ENCODE measurements around the gene ZBED5. TPM values are rescaled to one million over a fixed set of nuclear protein-coding genes. Genes with fewer than 3 reads are reported as not detected.
"Not testable (repeated sequence)": the region's sequence is repeated elsewhere in the genome, so short reads cannot be mapped to it uniquely, and the experiment has no call there.

Gene ZBED5
- total RNA-seq, 2 experiments from 2014 or later: 71.1 to 72.0 TPM

DNA sequence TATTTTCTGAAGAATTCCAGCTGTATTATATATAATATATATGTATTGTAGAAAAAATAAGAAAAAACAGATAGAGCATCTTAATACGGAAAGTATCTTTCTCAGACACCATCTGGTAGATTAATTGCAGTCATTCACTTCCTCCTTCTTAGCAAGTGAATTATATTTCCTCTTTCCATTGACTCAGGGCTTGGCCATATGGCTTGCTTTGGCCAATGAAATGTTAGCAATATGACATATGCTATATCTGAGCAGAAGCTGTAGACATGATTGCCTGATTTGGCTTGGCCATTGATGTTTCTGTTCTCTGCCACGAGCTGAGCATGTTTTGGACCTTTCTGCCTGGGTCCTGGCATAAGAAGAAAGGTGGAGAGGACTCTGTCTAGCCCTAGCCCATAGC lies 34.4 kb upstream of the ZBED5 start:
- CTCF ChIA-PET: no interaction called here
- no peaks in the 10 kb centered on the region for H3K27me3 ChIP-seq (ENCODE audit: control insufficient read depth in 1 of 2, insufficient read depth in 2 of 2, low read length in 2 of 2)
- Mint-ChIP-seq H3K9me3 (peaks cover 3% of the 10 kb centered on the region), H3K27ac (no peak overlapping the region), H3K4me1 (ENCODE audit: low read depth) (no peaks in the 10 kb centered on the region), H3K36me3 (ENCODE audit: low read depth) (no peaks in the 10 kb centered on the region), H3K27me3 (no peaks in the 10 kb centered on the region), H3K4me3 (no peak overlapping the region)
- no peaks in the 10 kb centered on the region for H3K36me3 ChIP-seq (ENCODE audit: insufficient read depth, low read length)
- H3K4me1 ChIP-seq (ENCODE audit: insufficient read depth, low read length): no peaks in the 10 kb centered on the region
- no peak overlapping the region for H3K27ac ChIP-seq (ENCODE audit: low read depth in 1 of 2, low read length in 2 of 2)
- POLR2A ChIA-PET: no interaction called here
- no peaks in the 10 kb centered on the region for H3K9me3 ChIP-seq (ENCODE audit: control insufficient read depth in 1 of 2, insufficient read depth in 1 of 2, low read length in 2 of 2)
- TF ChIP-seq, protein P1, sequence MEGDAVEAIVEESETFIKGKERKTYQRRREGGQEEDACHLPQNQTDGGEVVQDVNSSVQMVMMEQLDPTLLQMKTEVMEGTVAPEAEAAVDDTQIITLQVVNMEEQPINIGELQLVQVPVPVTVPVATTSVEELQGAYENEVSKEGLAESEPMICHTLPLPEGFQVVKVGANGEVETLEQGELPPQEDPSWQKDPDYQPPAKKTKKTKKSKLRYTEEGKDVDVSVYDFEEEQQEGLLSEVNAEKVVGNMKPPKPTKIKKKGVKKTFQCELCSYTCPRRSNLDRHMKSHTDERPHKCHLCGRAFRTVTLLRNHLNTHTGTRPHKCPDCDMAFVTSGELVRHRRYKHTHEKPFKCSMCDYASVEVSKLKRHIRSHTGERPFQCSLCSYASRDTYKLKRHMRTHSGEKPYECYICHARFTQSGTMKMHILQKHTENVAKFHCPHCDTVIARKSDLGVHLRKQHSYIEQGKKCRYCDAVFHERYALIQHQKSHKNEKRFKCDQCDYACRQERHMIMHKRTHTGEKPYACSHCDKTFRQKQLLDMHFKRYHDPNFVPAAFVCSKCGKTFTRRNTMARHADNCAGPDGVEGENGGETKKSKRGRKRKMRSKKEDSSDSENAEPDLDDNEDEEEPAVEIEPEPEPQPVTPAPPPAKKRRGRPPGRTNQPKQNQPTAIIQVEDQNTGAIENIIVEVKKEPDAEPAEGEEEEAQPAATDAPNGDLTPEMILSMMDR (IDR thresholded peaks at IDR 0.05): no peak
- H3K4me3 ChIP-seq (ENCODE audit: low read length): no peak overlapping the region
- intact Hi-C loops (cut with DNase I, micrococcal nuclease): no loop called here
- peak in 2 of 14 experiments; percentile 21 to 34 for DNase-seq
- ATAC-seq (ENCODE audit: poor library complexity): no peak

DNA sequence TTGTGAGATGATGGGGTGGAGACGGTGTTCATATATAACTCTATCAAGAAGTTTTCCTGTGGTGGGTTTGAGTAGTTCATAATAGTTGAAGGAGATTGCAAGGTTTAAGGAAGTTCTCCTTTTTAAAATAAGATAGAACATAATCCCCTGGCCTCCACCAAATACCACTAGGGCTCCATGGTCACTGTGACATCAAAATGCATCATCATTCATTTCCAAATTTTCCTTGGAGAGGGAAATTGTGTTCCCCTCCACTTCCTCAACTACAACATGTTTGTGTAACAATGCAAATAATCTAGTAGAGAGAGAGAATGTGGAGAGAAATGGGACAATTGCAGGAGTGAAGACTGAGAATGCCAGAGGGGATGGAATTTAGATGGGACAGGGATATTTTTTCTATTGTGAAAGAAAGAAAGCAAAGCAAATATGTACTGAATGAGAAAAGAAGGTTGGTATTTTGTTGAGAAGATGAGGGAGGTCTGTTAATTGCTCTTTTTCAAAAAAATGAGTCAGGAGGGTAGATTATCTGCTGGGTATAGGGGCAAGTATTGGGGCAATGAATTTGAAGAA lies 33.4 kb upstream of the ZBED5 start:
- no peaks in the 10 kb centered on the region for H3K4me1 Mint-ChIP-seq (ENCODE audit: low read depth)
- DNase-seq (no peak), ATAC-seq (ENCODE audit: poor library complexity) (no peak)
- H3K27ac Mint-ChIP-seq: no peak overlapping the region
- ChIA-PET CTCF (no interaction called here), POLR2A (no interaction called here)
- Histone ChIP-seq H3K27me3 (ENCODE audit: control insufficient read depth in 1 of 2, insufficient read depth in 2 of 2, low read length in 2 of 2) (no peaks in the 10 kb centered on the region), H3K4me1 (ENCODE audit: insufficient read depth, low read length) (no peaks in the 10 kb centered on the region), H3K36me3 (ENCODE audit: insufficient read depth, low read length) (no peaks in the 10 kb centered on the region), H3K4me3 (ENCODE audit: low read length) (no peak overlapping the region), H3K27ac (ENCODE audit: low read depth in 1 of 2, low read length in 2 of 2) (no peak overlapping the region), H3K9me3 (ENCODE audit: control insufficient read depth in 1 of 2, insufficient read depth in 1 of 2, low read length in 2 of 2) (no peaks in the 10 kb centered on the region)
- TF ChIP-seq, protein P1 (IDR thresholded peaks at IDR 0.05): no peak
- no peaks in the 10 kb centered on the region for H3K36me3 Mint-ChIP-seq (ENCODE audit: low read depth)
- H3K4me3 Mint-ChIP-seq: no peak overlapping the region
- H3K27me3 Mint-ChIP-seq: no peaks in the 10 kb centered on the region
- peaks cover 4% of the 10 kb centered on the region for H3K9me3 Mint-ChIP-seq
- intact Hi-C loops (cut with DNase I, micrococcal nuclease): no loop called here

DNA sequence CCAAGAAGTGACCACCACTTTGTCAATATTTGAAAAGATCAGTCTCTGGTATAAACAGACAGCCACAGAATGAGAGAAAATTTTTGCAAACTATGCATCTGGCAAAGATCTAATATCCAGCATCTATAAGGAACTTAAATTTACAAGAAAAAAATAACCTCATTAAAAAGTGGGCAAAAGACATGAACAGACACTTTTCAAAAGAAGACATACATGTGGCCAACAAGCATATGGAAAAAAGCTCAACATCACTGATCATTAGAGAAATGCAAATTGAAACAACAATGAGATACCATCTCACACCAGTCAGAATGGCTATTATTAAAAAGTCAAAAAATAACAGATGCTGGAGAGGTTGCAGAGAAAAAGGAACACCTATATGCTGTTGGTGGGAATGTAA lies 32.2 kb upstream of the ZBED5 start:
- H3K27ac Mint-ChIP-seq; POLR2A ChIA-PET; H3K4me3 Mint-ChIP-seq; H3K27me3 Mint-ChIP-seq; ATAC-seq (ENCODE audit: poor library complexity); H3K4me1 Mint-ChIP-seq (ENCODE audit: low read depth); intact Hi-C loops (cut with DNase I, micrococcal nuclease); H3K9me3 ChIP-seq (ENCODE audit: control insufficient read depth in 1 of 2, insufficient read depth in 1 of 2, low read length in 2 of 2); H3K4me1 ChIP-seq (ENCODE audit: insufficient read depth, low read length); H3K27me3 ChIP-seq (ENCODE audit: control insufficient read depth in 1 of 2, insufficient read depth in 2 of 2, low read length in 2 of 2); H3K36me3 Mint-ChIP-seq (ENCODE audit: low read depth); H3K9me3 Mint-ChIP-seq; H3K36me3 ChIP-seq (ENCODE audit: insufficient read depth, low read length); DNase-seq; H3K27ac ChIP-seq (ENCODE audit: low read depth in 1 of 2, low read length in 2 of 2); H3K4me3 ChIP-seq (ENCODE audit: low read length): not testable (repeated sequence)
- CTCF ChIA-PET: interaction anchor here (1.3 kb wide), 1 partner anchor 12 kb away, joined by 3 read pairs; no protein-coding TSS in a partner anchor

DNA sequence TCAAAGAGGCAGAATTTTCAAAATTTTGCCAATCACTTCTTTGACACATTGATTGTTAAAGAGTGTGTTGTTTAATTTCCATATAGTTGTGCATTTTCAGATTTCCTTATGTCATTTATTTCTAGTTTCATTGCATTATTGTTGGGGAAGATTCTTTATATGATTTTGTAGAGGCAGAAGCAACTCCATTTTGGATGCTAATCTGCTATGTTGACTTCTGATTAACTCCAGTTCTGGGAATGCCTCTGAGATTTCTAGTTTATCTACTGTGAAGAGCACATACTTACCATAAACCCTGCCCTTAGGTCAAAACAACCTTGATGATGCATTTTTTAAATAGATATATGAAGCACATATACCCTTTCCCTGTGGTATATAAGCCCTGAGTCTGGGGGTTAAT lies 29.5 kb upstream of the ZBED5 start:
- Mint-ChIP-seq H3K4me1 (ENCODE audit: low read depth) (no peaks in the 10 kb centered on the region), H3K27ac (no peak overlapping the region), H3K27me3 (no peaks in the 10 kb centered on the region), H3K36me3 (ENCODE audit: low read depth) (no peaks in the 10 kb centered on the region), H3K9me3 (peaks cover 10% of the 10 kb centered on the region), H3K4me3 (no peak overlapping the region)
- TF ChIP-seq, protein P1 (IDR thresholded peaks at IDR 0.05): no peak
- ATAC-seq (ENCODE audit: poor library complexity): no peak
- Histone ChIP-seq H3K27ac (ENCODE audit: low read depth in 1 of 2, low read length in 2 of 2) (no peak overlapping the region), H3K27me3 (ENCODE audit: control insufficient read depth in 1 of 2, insufficient read depth in 2 of 2, low read length in 2 of 2) (no peaks in the 10 kb centered on the region), H3K4me3 (ENCODE audit: low read length) (no peak overlapping the region), H3K4me1 (ENCODE audit: insufficient read depth, low read length) (no peaks in the 10 kb centered on the region), H3K36me3 (ENCODE audit: insufficient read depth, low read length) (no peaks in the 10 kb centered on the region), H3K9me3 (ENCODE audit: control insufficient read depth in 1 of 2, insufficient read depth in 1 of 2, low read length in 2 of 2) (no peaks in the 10 kb centered on the region)
- ChIA-PET POLR2A (no interaction called here), CTCF (interaction anchor here (1.3 kb wide), 1 partner anchor 9 kb away, joined by 4 read pairs; no protein-coding TSS in a partner anchor)
- intact Hi-C loops (cut with DNase I, micrococcal nuclease): no loop called here
- DNase-seq: no peak

Measured in CD4-positive, alpha-beta T cell (primary cell).